Liver (tissue), 9 donors: ENCODE data around the gene SAMD4A. TPM values are rescaled to one million over a fixed set of nuclear protein-coding genes. Genes with fewer than 3 reads are reported as not detected.

Experiments
- DNase-seq: peaks from one replicate; pipeline ENCODE4 v3.0.0-alpha.2; 2017; ENCODE audit warnings: low spot score
- H3K27ac ChIP-seq, 2 donors: one replicate each; pipeline ENCODE4 v1.7.0; 2013; ENCODE audit warnings: inconsistent platforms in 2 of 2, low read length in 2 of 2, control low read depth in 1 of 2, low read depth in 1 of 2, mild to moderate bottlenecking in 1 of 2
- H3K27me3 ChIP-seq, 4 donors: one replicate each; pipeline versions ENCODE4 v1.6.1 to v1.7.0; 2013; ENCODE audit warnings: low read length in 3 of 4, inconsistent platforms in 1 of 4, mild to moderate bottlenecking in 1 of 4, moderate library complexity in 1 of 4; ENCODE audit not compliant: control insufficient read depth in 4 of 4, insufficient read depth in 4 of 4
- H3K36me3 ChIP-seq, 4 donors: one replicate each; pipeline versions ENCODE4 v1.6.1 to v1.7.0; 2013; ENCODE audit warnings: low read length in 3 of 4, mild to moderate bottlenecking in 3 of 4, low read depth in 1 of 4, moderate library complexity in 1 of 4; ENCODE audit not compliant: control insufficient read depth in 4 of 4, insufficient read depth in 3 of 4
- H3K4me1 ChIP-seq, 4 donors: one replicate each; pipeline versions ENCODE4 v1.6.1 to v1.7.0; 2013; ENCODE audit warnings: low read length in 3 of 4, mild to moderate bottlenecking in 3 of 4, moderate library complexity in 1 of 4; ENCODE audit not compliant: control insufficient read depth in 4 of 4, insufficient read depth in 4 of 4
- H3K4me3 ChIP-seq, 3 donors: one replicate each; pipeline versions ENCODE4 v1.6.1 to v1.7.0; 2013; ENCODE audit warnings: low read length in 3 of 3, control low read depth in 1 of 3, low read depth in 1 of 3, mild to moderate bottlenecking in 1 of 3
- H3K9ac ChIP-seq, 2 donors: one replicate each; pipeline ENCODE4 v1.7.0; 2013; ENCODE audit warnings: low read length in 2 of 2, mild to moderate bottlenecking in 2 of 2, moderate library complexity in 2 of 2, control low read depth in 1 of 2, low read depth in 1 of 2
- H3K9me3 ChIP-seq, 4 donors: one replicate each; pipeline versions ENCODE4 v1.6.1 to v1.7.0; 2013; ENCODE audit warnings: low read length in 3 of 4; ENCODE audit not compliant: control insufficient read depth in 4 of 4
- ATF3 ChIP-seq: IDR thresholded peaks from 2 replicates; pipeline ENCODE4 v1.6.1; 2016; ENCODE audit warnings: antibody characterized with exemption
- EGR1 ChIP-seq, 2 donors: IDR thresholded peaks; 2 replicates each; pipeline ENCODE4 v1.6.1; 2016 to 2018; ENCODE audit warnings: antibody characterized with exemption in 2 of 2, low read depth in 2 of 2
- FOXA1 ChIP-seq: IDR thresholded peaks from 2 replicates; pipeline ENCODE4 v1.6.1; 2016; ENCODE audit warnings: antibody characterized with exemption
- GABPA ChIP-seq, 2 donors: IDR thresholded peaks in 1 of 2; conservative IDR thresholded peaks in 1 of 2; 2 replicates each; pipeline ENCODE4 v1.6.1; 2016; ENCODE audit warnings: antibody characterized with exemption in 2 of 2, mild to moderate bottlenecking in 1 of 2, moderate library complexity in 1 of 2
- HNF4G ChIP-seq: IDR thresholded peaks from 2 replicates; pipeline ENCODE4 v1.6.1; 2016; ENCODE audit warnings: antibody characterized with exemption
- JUND ChIP-seq, 2 donors: IDR thresholded peaks; 2 replicates each; pipeline ENCODE4 v1.6.1; 2016; ENCODE audit warnings: antibody characterized with exemption in 2 of 2
- RAD21 ChIP-seq, 2 donors: IDR thresholded peaks; 2 replicates each; pipeline ENCODE4 v1.6.1; 2016; ENCODE audit warnings: antibody characterized with exemption in 2 of 2, mild to moderate bottlenecking in 2 of 2
- REST ChIP-seq: IDR thresholded peaks from 2 replicates; pipeline ENCODE4 v1.6.1; 2016; ENCODE audit warnings: antibody characterized with exemption, mild to moderate bottlenecking
- RXRA ChIP-seq, 2 donors: IDR thresholded peaks; 2 replicates each; pipeline ENCODE4 v1.6.1; 2017 to 2018; ENCODE audit warnings: antibody characterized with exemption in 2 of 2, mild to moderate bottlenecking in 1 of 2
- SP1 ChIP-seq: IDR thresholded peaks from 2 replicates; pipeline ENCODE4 v1.6.1; 2018; ENCODE audit warnings: antibody characterized with exemption, mild to moderate bottlenecking
- YY1 ChIP-seq: IDR thresholded peaks from 2 replicates; pipeline ENCODE4 v1.6.1; 2016; ENCODE audit warnings: antibody characterized with exemption, mild to moderate bottlenecking
- ZBTB33 ChIP-seq: IDR thresholded peaks from 2 replicates; pipeline ENCODE4 v1.6.1; 2016; ENCODE audit warnings: antibody characterized with exemption
- WGBS: extraction: QIAGEN DNeasy Blood & Tissue Kit; methylation state at CpG from one replicate; pipeline ENCODE4 v1.1.7; 2013; 5-methylcytosine and 5-hydroxymethylcytosine counted together
- polyA plus RNA-seq, 2 donors: library from polyadenylated mRNA; stranded (reverse) in 1 of 2; unstranded in 1 of 2; fragments of 200-250 nt in 1 of 2; fragments of >200 nt in 1 of 2; fragmentation: Nextera tagmentation in 1 of 2; extraction: Ambion mirVana in 1 of 2; gene quantifications; one replicate each; pipeline versions ENCODE4 v1.2.1 to v1.2.3, GENCODE V29; 2013 to 2015
- total RNA-seq, 2 donors: library from RNA; depleted of rRNA; stranded (reverse); fragments of >200 nt; gene quantifications; one replicate each; pipeline ENCODE4 v1.2.3, GENCODE V29; 2014
- donor health status: healthy.
- donor health status: healthy.
- donor health status: healthy.
- donor health status: healthy.
- donor health status: healthy.

Gene SAMD4A
- total and polyA plus RNA-seq, 4 donors = 4.3 to 17.8 (median 8.1) TPM

- no peak overlapping the region for H3K4me3 ChIP-seq
- WGBS = 90% methylated on average over 8 of the region's 8 CpGs
- DNase-seq = no peak
- H3K36me3 ChIP-seq = no peaks in the 10 kb centered on the region
- H3K27me3 ChIP-seq = no peaks in the 10 kb centered on the region
- no peak overlapping the region for H3K9ac ChIP-seq
- H3K4me1 ChIP-seq = no peaks in the 10 kb centered on the region
- H3K27ac ChIP-seq = no peak overlapping the region
- TF ChIP-seq RXRA (IDR thresholded peaks at IDR 0.05) (no peak), ATF3 (no peak), GABPA (IDR thresholded peaks at IDR 0.05 in 1 of 2, conservative IDR thresholded peaks at IDR 0.05 in 1 of 2) (no peak), SP1 (no peak), JUND (IDR thresholded peaks at IDR 0.05) (no peak)
- H3K9me3 ChIP-seq = no peaks in the 10 kb centered on the region
Measured at GRCh38 chr14:54637270-54638134, 70.6 kb downstream of the SAMD4A start.

- Histone ChIP-seq H3K27me3 (no peaks in the 10 kb centered on the region), H3K9ac (no peak overlapping the region), H3K9me3 (no peaks in the 10 kb centered on the region), H3K4me1 (no peaks in the 10 kb centered on the region), H3K36me3 (no peaks in the 10 kb centered on the region), H3K27ac (no peak overlapping the region), H3K4me3 (no peak overlapping the region)
- DNase-seq = no peak
- TF ChIP-seq EGR1 (IDR thresholded peaks at IDR 0.05; ENCODE audit: low read depth in 2 of 2) = no peak
- TF ChIP-seq ZBTB33 = no peak
- TF ChIP-seq FOXA1 = no peak
- no peak for TF ChIP-seq RAD21 (IDR thresholded peaks at IDR 0.05)
- no peak for TF ChIP-seq REST
- WGBS = 88% methylated on average over 6 of the region's 6 CpGs
Measured at GRCh38 chr14:54638135-54638446, 71.2 kb downstream of the SAMD4A start.

GRCh38 chr14:54639611-54640010 lies 72.7 kb downstream of the SAMD4A start:
- H3K27ac ChIP-seq = no peak overlapping the region
- no peaks in the 10 kb centered on the region for H3K9me3 ChIP-seq
- H3K36me3 ChIP-seq = no peaks in the 10 kb centered on the region
- H3K27me3 ChIP-seq = no peaks in the 10 kb centered on the region
- DNase-seq = no peak
- WGBS = 75% methylated on average over 2 of the region's 2 CpGs
- no peaks in the 10 kb centered on the region for H3K4me1 ChIP-seq
- H3K9ac ChIP-seq = no peak overlapping the region
- TF ChIP-seq JUND (IDR thresholded peaks at IDR 0.05) = no peak
- TF ChIP-seq HNF4G = no peak
- no peak for TF ChIP-seq EGR1 (IDR thresholded peaks at IDR 0.05; ENCODE audit: low read depth in 2 of 2)
- TF ChIP-seq YY1 = no peak
- TF ChIP-seq RAD21 (IDR thresholded peaks at IDR 0.05) = no peak
- no peak for TF ChIP-seq RXRA (IDR thresholded peaks at IDR 0.05)
- no peak for TF ChIP-seq ATF3
- no peak for TF ChIP-seq SP1
- H3K4me3 ChIP-seq = no peak overlapping the region
